ENCODE results near the gene DISC1. TPM values are rescaled to one million over a fixed set of nuclear protein-coding genes. Genes with fewer than 3 reads are reported as not detected.
A peak's percentile ranks its signal among the peaks of the same experiment; 100 is the strongest.
"Not testable (repeated sequence)": the region's sequence is repeated elsewhere in the genome, so short reads cannot be mapped to it uniquely, and the experiment has no call there.

DISC1 gene
- total and polyA plus RNA-seq, 4 experiments from 2014 or later, result 1.9 to 18.0 (median 10.0) TPM

DNA sequence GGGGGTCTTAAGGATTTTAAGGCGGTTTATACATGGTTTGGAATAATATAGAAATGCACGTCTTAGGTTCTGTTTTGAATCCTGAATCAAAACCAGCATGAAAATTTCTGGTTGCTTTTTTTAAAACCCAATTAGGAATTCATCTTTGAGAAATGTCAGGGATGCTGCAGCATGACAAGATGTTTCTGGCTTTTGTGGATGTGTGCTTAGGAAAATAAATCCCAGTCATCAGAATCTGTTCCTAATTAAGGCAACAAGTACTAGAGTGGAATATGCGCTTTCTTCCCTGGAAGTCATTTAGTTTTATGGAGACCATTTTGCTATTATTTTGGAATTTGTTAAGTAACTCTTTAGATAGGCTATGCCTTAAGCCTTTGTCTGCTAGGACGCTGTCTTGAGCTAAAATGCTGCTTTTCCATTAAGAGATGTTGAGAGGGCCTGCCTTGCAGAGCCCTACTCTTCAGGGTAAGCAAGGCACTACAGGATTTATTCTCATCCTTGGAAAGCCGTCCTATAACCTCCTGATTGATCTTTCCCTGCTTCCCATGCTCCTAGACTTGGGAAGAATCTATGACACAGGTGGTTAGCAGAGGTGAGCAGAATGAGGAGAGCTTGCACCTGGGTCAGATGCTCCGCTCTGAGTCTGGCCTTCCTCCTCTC, 332.8 kb downstream of the DISC1 start:
- no peak overlapping the region for H3K27ac Mint-ChIP-seq
- no peak for DNase-seq
- Histone ChIP-seq H3K36me3 (ENCODE audit: insufficient read depth, low read length) (no peaks in the 10 kb centered on the region), H3K27ac (ENCODE audit: low read depth, low read length) (no peak overlapping the region), H3K9me3 (ENCODE audit: control insufficient read depth in 1 of 2, low read length in 2 of 2) (no peaks in the 10 kb centered on the region), H3K27me3 (ENCODE audit: insufficient read depth, low read length) (no peaks in the 10 kb centered on the region), H3K4me1 (ENCODE audit: insufficient read depth, low read length) (no peaks in the 10 kb centered on the region), H3K4me3 (ENCODE audit: low read length in 2 of 2) (no peak overlapping the region)
- ChIA-PET CTCF (ENCODE audit: partially characterized antibody) (interaction anchor here (0.9 to 1.2 kb wide), 2 partner anchors 8 to 27 kb away, joined by 3 read pairs; no protein-coding TSS in a partner anchor), POLR2A (ENCODE audit: partially characterized antibody) (no interaction called here)
- intact Hi-C loops (cut with micrococcal nuclease), result no loop called here
- H3K36me3 Mint-ChIP-seq, result peaks cover 43 to 68% of the 10 kb centered on the region in 2 donors
- no peak overlapping the region for H3K4me3 Mint-ChIP-seq
- peaks cover 0 to 10% (median 4%) of the 10 kb centered on the region in 8 donors for H3K9me3 Mint-ChIP-seq
- no peaks in the 10 kb centered on the region for H3K27me3 Mint-ChIP-seq
- H3K4me1 Mint-ChIP-seq, result peaks cover 0 to 1% (median 0%) of the 10 kb centered on the region in 4 donors

- H3K27ac Mint-ChIP-seq, result peak overlapping the region in 1 of 7 donors; percentile 14
- CTCF ChIA-PET (ENCODE audit: partially characterized antibody), result not testable (repeated sequence)
These were observed 335.2 kb downstream of the DISC1 start for GRCh38 chr1:231961801-231962200.

GRCh38 chr1:231962636-231963035, 336.0 kb downstream of the DISC1 start:
- peaks cover 0 to 6% (median 2%) of the 10 kb centered on the region in 4 donors for H3K4me1 Mint-ChIP-seq
- H3K27ac ChIP-seq (ENCODE audit: low read depth, low read length), result no peak overlapping the region
- peak overlapping the region in 1 of 7 donors; percentile 7 for H3K27ac Mint-ChIP-seq
- no peaks in the 10 kb centered on the region for H3K4me1 ChIP-seq (ENCODE audit: insufficient read depth, low read length)
- no peaks in the 10 kb centered on the region for H3K9me3 Mint-ChIP-seq
- H3K9me3 ChIP-seq (ENCODE audit: control insufficient read depth in 1 of 2, low read length in 2 of 2), result no peaks in the 10 kb centered on the region
- peaks cover 31 to 59% of the 10 kb centered on the region in 2 donors for H3K36me3 Mint-ChIP-seq
- H3K36me3 ChIP-seq (ENCODE audit: insufficient read depth, low read length), result no peaks in the 10 kb centered on the region
- ChIA-PET CTCF (ENCODE audit: partially characterized antibody) (no interaction called here), POLR2A (ENCODE audit: partially characterized antibody) (no interaction called here)
- H3K27me3 Mint-ChIP-seq, result no peaks in the 10 kb centered on the region
- no peak overlapping the region for H3K4me3 ChIP-seq (ENCODE audit: low read length in 2 of 2)
- intact Hi-C loops (cut with micrococcal nuclease), result no loop called here
- no peak for DNase-seq
- no peaks in the 10 kb centered on the region for H3K27me3 ChIP-seq (ENCODE audit: insufficient read depth, low read length)
- H3K4me3 Mint-ChIP-seq, result no peak overlapping the region

More at GRCh38 chr1:231961801-231962200, 335.2 kb downstream of the DISC1 start:
- H3K27me3 ChIP-seq (ENCODE audit: insufficient read depth, low read length); intact Hi-C loops (cut with micrococcal nuclease); H3K9me3 Mint-ChIP-seq; H3K4me1 ChIP-seq (ENCODE audit: insufficient read depth, low read length); POLR2A ChIA-PET (ENCODE audit: partially characterized antibody); H3K4me3 ChIP-seq (ENCODE audit: low read length in 2 of 2); H3K4me1 Mint-ChIP-seq; H3K4me3 Mint-ChIP-seq; H3K9me3 ChIP-seq (ENCODE audit: control insufficient read depth in 1 of 2, low read length in 2 of 2); H3K27ac ChIP-seq (ENCODE audit: low read depth, low read length); H3K27me3 Mint-ChIP-seq; DNase-seq; H3K36me3 ChIP-seq (ENCODE audit: insufficient read depth, low read length): not testable (repeated sequence)
- H3K36me3 Mint-ChIP-seq, result peaks cover 36 to 64% of the 10 kb centered on the region in 2 donors

- Histone ChIP-seq H3K27ac (ENCODE audit: low read depth, low read length) (no peak overlapping the region), H3K9me3 (ENCODE audit: control insufficient read depth in 1 of 2, low read length in 2 of 2) (no peaks in the 10 kb centered on the region), H3K27me3 (ENCODE audit: insufficient read depth, low read length) (no peaks in the 10 kb centered on the region), H3K4me1 (ENCODE audit: insufficient read depth, low read length) (no peaks in the 10 kb centered on the region), H3K4me3 (ENCODE audit: low read length in 2 of 2) (no peak overlapping the region), H3K36me3 (ENCODE audit: insufficient read depth, low read length) (no peaks in the 10 kb centered on the region)
- Mint-ChIP-seq H3K4me1 (peaks cover 0 to 6% (median 2%) of the 10 kb centered on the region in 4 donors), H3K27me3 (no peaks in the 10 kb centered on the region), H3K9me3 (peaks cover 0 to 2% (median 0%) of the 10 kb centered on the region in 8 donors), H3K4me3 (no peak overlapping the region), H3K36me3 (peaks cover 30 to 58% of the 10 kb centered on the region in 2 donors), H3K27ac (no peak overlapping the region)
- intact Hi-C loops (cut with micrococcal nuclease), result no loop called here
- ChIA-PET POLR2A (ENCODE audit: partially characterized antibody) (no interaction called here), CTCF (ENCODE audit: partially characterized antibody) (interaction anchor here (1.2 kb wide), 1 partner anchor 9 kb away, joined by 3 read pairs; no protein-coding TSS in a partner anchor)
- no peak for DNase-seq
These were observed 337.7 kb downstream of the DISC1 start for GRCh38 chr1:231964241-231964640.

DNA sequence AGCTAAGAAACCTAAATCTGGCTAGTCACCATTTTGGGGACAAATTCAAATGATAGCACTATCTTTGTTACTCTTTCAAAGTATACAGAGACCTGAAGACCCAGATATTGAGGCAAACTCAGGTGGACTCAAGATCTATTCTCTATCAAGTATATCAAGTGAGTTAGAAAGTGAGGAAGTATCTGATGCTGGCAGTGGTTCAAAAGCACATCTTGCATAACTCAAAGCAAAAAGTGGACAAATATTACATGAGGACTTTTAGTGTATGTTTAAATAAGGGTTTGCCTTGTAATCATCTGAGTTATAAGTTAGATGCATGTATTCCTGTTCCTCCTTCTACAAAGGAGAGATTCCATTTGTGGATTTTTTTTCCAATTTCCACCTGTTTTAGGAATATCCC, 338.4 kb downstream of the DISC1 start:
- no peaks in the 10 kb centered on the region for H3K27me3 Mint-ChIP-seq
- Histone ChIP-seq H3K4me1 (ENCODE audit: insufficient read depth, low read length) (no peaks in the 10 kb centered on the region), H3K9me3 (ENCODE audit: control insufficient read depth in 1 of 2, low read length in 2 of 2) (no peaks in the 10 kb centered on the region), H3K4me3 (ENCODE audit: low read length in 2 of 2) (no peak overlapping the region), H3K27me3 (ENCODE audit: insufficient read depth, low read length) (no peaks in the 10 kb centered on the region), H3K36me3 (ENCODE audit: insufficient read depth, low read length) (no peaks in the 10 kb centered on the region), H3K27ac (ENCODE audit: low read depth, low read length) (no peak overlapping the region)
- peaks cover 0 to 6% (median 2%) of the 10 kb centered on the region in 4 donors for H3K4me1 Mint-ChIP-seq
- CTCF ChIA-PET (ENCODE audit: partially characterized antibody), result interaction anchor here (1.2 kb wide), 1 partner anchor 8 kb away, joined by 3 read pairs; no protein-coding TSS in a partner anchor
- peaks cover 0 to 5% (median 0%) of the 10 kb centered on the region in 8 donors for H3K9me3 Mint-ChIP-seq
- no peak overlapping the region for H3K27ac Mint-ChIP-seq
- DNase-seq, result no peak
- POLR2A ChIA-PET (ENCODE audit: partially characterized antibody), result no interaction called here
- H3K4me3 Mint-ChIP-seq, result no peak overlapping the region
- H3K36me3 Mint-ChIP-seq, result peaks cover 26 to 56% of the 10 kb centered on the region in 2 donors
- intact Hi-C loops (cut with micrococcal nuclease), result no loop called here

DNA sequence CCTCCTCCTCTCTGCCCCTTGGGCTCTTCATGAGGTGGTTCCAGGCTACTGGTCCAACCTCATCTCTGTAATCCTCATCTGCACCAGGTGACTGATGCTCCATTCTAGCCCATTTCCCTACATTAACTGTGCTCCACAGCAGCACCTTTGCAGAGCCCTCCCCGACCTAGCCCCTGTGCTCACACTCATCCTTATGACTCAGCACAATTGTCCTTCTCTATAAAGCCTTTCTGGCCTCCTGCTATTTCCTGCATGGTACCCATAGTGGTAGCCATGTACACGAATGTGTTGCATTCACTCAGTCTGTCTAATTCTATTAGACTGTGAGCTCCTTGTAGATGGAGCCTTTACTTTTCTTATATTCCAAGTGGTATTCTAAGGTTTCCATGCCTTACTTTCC, 339.0 kb downstream of the DISC1 start:
- Mint-ChIP-seq H3K27me3 (no peaks in the 10 kb centered on the region), H3K27ac (peak overlapping the region in 1 of 7 donors; percentile 70), H3K4me1 (peaks cover 0 to 12% (median 3%) of the 10 kb centered on the region in 4 donors), H3K36me3 (peaks cover 27 to 59% of the 10 kb centered on the region in 2 donors), H3K9me3 (peaks cover 0 to 5% (median 0%) of the 10 kb centered on the region in 8 donors), H3K4me3 (no peak overlapping the region)
- no peak for DNase-seq
- CTCF ChIA-PET (ENCODE audit: partially characterized antibody), result no interaction called here
- H3K9me3 ChIP-seq (ENCODE audit: control insufficient read depth in 1 of 2, low read length in 2 of 2), result no peaks in the 10 kb centered on the region
- H3K27me3 ChIP-seq (ENCODE audit: insufficient read depth, low read length), result no peaks in the 10 kb centered on the region
- intact Hi-C loops (cut with micrococcal nuclease), result no loop called here
- H3K4me1 ChIP-seq (ENCODE audit: insufficient read depth, low read length), result no peaks in the 10 kb centered on the region
- no peak overlapping the region for H3K27ac ChIP-seq (ENCODE audit: low read depth, low read length)
- POLR2A ChIA-PET (ENCODE audit: partially characterized antibody), result no interaction called here
- no peak overlapping the region for H3K4me3 ChIP-seq (ENCODE audit: low read length in 2 of 2)
- no peaks in the 10 kb centered on the region for H3K36me3 ChIP-seq (ENCODE audit: insufficient read depth, low read length)

DNA sequence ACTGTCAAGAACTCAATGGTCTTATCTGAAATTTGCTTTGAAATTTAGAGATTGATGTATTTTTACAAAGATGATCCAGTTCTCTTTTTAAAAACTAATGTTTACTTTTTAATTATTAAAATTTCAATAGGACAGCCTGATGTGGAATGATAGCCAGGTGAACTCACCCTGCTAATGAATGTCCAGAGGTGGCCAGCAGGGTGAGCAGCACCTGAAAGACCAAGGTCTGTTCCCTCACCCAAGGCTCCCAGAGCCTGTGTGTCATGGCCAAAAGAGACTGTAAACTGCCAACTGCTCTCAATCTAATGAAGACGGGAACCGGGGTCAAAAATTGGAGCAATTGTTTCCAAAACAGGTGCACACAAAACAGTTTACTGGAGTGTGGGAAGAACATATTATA, 340.4 kb downstream of the DISC1 start:
- H3K36me3 Mint-ChIP-seq, result peaks cover 27 to 57% of the 10 kb centered on the region in 2 donors
- no peak overlapping the region for H3K4me3 ChIP-seq (ENCODE audit: low read length in 2 of 2)
- POLR2A ChIA-PET (ENCODE audit: partially characterized antibody), result no interaction called here
- DNase-seq, result no peak
- H3K9me3 Mint-ChIP-seq, result peaks cover 0 to 5% (median 0%) of the 10 kb centered on the region in 8 donors
- H3K4me1 ChIP-seq (ENCODE audit: insufficient read depth, low read length), result no peaks in the 10 kb centered on the region
- H3K27ac Mint-ChIP-seq, result no peak overlapping the region
- CTCF ChIA-PET (ENCODE audit: partially characterized antibody), result no interaction called here
- no peaks in the 10 kb centered on the region for H3K27me3 ChIP-seq (ENCODE audit: insufficient read depth, low read length)
- H3K27ac ChIP-seq (ENCODE audit: low read depth, low read length), result no peak overlapping the region
- H3K27me3 Mint-ChIP-seq, result no peaks in the 10 kb centered on the region
- peaks cover 3 to 19% (median 8%) of the 10 kb centered on the region in 4 donors for H3K4me1 Mint-ChIP-seq
- H3K4me3 Mint-ChIP-seq, result no peak overlapping the region
- intact Hi-C loops (cut with micrococcal nuclease), result no loop called here
- H3K36me3 ChIP-seq (ENCODE audit: insufficient read depth, low read length), result no peaks in the 10 kb centered on the region
- H3K9me3 ChIP-seq (ENCODE audit: control insufficient read depth in 1 of 2, low read length in 2 of 2), result no peaks in the 10 kb centered on the region

Data from CD4-positive, alpha-beta memory T cell (primary cell).